IPS DF 4.7 (cell line): ENCODE results near the gene ASIP.

ENCODE experiments used
- DNase-seq: peaks from one replicate; pipeline ENCODE4 v3.0.0-alpha.2; 2013; ENCODE audit warnings: low spot score; ENCODE audit errors: extremely low read depth

The ASIP gene

GRCh38 chr20:34311118-34312023 is 70.1 kb downstream of the ASIP start:
- DNase-seq, result no peak

GRCh38 chr20:34312024-34312460 is 70.8 kb downstream of the ASIP start:
- DNase-seq, result no peak

- peak; percentile 60 for DNase-seq
These were observed 71.5 kb downstream of the ASIP start for GRCh38 chr20:34312544-34313217.

- no peak for DNase-seq
These were observed 74.0 kb downstream of the ASIP start for GRCh38 chr20:34315236-34315635.

- DNase-seq, result no peak
These were observed 75.1 kb downstream of the ASIP start for GRCh38 chr20:34316196-34316814.
